ENCODE data around the gene SEZ6. TPM values are rescaled to one million over a fixed set of nuclear protein-coding genes. Genes with fewer than 3 reads are reported as not detected.

Gene SEZ6
- total and polyA plus RNA-seq, 2 of the 4 experiments (the other 2 are of a cell fraction): not detected

DNA sequence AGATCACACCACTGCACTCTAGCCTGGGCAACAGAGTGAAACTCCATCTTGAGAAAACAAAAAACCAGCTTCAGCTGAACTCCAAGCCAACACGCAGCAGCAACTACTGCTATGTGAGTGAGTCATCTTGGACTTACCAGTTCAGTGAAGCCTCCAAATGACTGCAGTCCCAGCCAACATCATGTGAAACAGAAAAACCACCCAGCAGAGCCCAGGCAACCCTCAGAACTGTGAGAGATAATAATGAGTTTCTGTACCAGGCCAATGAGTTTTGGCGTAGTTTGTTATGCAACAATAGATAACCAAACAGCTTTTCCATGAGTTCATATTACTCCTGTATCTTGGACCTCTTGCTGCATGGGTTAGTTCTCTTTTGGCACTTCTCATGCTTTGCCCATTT is 77.8 kb downstream of the SEZ6 start:
- no peak overlapping the region for H2BK120ac ChIP-seq (ENCODE audit: low read depth, low read length)
- in situ Hi-C loops (cut with MboI; ENCODE audit: low sequenced_read_pairs) (no loop called here), intact Hi-C loops (cut with micrococcal nuclease) (no loop called here), dilution Hi-C loops (cut with HindIII; ENCODE audit: low sequenced_read_pairs, unreplicated experiment) (no loop called here)
- CTCF ChIA-PET: interaction anchor here (1.4 kb wide), 1 partner anchor 201 kb away, joined by 3 read pairs; no protein-coding TSS in a partner anchor
- TF ChIP-seq CHD1 (IDR thresholded peaks at IDR 0.05; ENCODE audit: low read depth, low read length) (no peak), MAZ (IDR thresholded peaks at IDR 0.05; ENCODE audit: borderline replicate concordance, low read depth, low read length) (no peak), RFX5 (IDR thresholded peaks at IDR 0.05; ENCODE audit: low read depth, low read length) (no peak), MAFK (IDR thresholded peaks at IDR 0.05; ENCODE audit: low read depth, low read length) (no peak), FOS (IDR thresholded peaks at IDR 0.05; ENCODE audit: low read depth, low read length) (no peak), RCOR1 (IDR thresholded peaks at IDR 0.05; ENCODE audit: insufficient replicate concordance, low read length) (no peak), CEBPB (IDR thresholded peaks at IDR 0.05; ENCODE audit: low read depth, low read length) (no peak), SMC3 (IDR thresholded peaks at IDR 0.05; ENCODE audit: low read depth, low read length) (no peak)
- TF ChIP-seq, protein P1, sequence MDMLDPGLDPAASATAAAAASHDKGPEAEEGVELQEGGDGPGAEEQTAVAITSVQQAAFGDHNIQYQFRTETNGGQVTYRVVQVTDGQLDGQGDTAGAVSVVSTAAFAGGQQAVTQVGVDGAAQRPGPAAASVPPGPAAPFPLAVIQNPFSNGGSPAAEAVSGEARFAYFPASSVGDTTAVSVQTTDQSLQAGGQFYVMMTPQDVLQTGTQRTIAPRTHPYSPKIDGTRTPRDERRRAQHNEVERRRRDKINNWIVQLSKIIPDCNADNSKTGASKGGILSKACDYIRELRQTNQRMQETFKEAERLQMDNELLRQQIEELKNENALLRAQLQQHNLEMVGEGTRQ (IDR thresholded peaks at IDR 0.05; ENCODE audit: low read depth, low read length): no peak
- TF ChIP-seq, protein P2, sequence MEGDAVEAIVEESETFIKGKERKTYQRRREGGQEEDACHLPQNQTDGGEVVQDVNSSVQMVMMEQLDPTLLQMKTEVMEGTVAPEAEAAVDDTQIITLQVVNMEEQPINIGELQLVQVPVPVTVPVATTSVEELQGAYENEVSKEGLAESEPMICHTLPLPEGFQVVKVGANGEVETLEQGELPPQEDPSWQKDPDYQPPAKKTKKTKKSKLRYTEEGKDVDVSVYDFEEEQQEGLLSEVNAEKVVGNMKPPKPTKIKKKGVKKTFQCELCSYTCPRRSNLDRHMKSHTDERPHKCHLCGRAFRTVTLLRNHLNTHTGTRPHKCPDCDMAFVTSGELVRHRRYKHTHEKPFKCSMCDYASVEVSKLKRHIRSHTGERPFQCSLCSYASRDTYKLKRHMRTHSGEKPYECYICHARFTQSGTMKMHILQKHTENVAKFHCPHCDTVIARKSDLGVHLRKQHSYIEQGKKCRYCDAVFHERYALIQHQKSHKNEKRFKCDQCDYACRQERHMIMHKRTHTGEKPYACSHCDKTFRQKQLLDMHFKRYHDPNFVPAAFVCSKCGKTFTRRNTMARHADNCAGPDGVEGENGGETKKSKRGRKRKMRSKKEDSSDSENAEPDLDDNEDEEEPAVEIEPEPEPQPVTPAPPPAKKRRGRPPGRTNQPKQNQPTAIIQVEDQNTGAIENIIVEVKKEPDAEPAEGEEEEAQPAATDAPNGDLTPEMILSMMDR (conservative IDR thresholded peaks at IDR 0.05; ENCODE audit: low read depth, low read length): no peak
- TF ChIP-seq, protein P3, sequence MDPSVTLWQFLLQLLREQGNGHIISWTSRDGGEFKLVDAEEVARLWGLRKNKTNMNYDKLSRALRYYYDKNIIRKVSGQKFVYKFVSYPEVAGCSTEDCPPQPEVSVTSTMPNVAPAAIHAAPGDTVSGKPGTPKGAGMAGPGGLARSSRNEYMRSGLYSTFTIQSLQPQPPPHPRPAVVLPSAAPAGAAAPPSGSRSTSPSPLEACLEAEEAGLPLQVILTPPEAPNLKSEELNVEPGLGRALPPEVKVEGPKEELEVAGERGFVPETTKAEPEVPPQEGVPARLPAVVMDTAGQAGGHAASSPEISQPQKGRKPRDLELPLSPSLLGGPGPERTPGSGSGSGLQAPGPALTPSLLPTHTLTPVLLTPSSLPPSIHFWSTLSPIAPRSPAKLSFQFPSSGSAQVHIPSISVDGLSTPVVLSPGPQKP (IDR thresholded peaks at IDR 0.05; ENCODE audit: borderline replicate concordance, low read depth, low read length): no peak
- H3K14ac ChIP-seq (replicated peaks; ENCODE audit: low read depth, low read length): no peak overlapping the region
- H2AK9ac ChIP-seq (replicated peaks; ENCODE audit: low read depth, low read length, poor library complexity): no peak overlapping the region
- no peak overlapping the region for H3K23ac ChIP-seq (ENCODE audit: low read depth, low read length)
- no peak for ATAC-seq (ENCODE audit: low read depth)
- no peak overlapping the region for H3K18ac ChIP-seq (ENCODE audit: low read depth, low read length)
- POLR2A ChIA-PET (ENCODE audit: unreplicated experiment): no interaction called here
- H4K5ac ChIP-seq (ENCODE audit: low read depth, low read length): no peak overlapping the region
- H2BK20ac ChIP-seq (ENCODE audit: low read depth, low read length): no peak overlapping the region; the same call in 1 of the 2 replicates
- H3K56ac ChIP-seq (ENCODE audit: extremely low read depth, insufficient read depth, low read length): no peak overlapping the region
- H4K8ac ChIP-seq (ENCODE audit: low read depth in 2 of 2, low read length in 2 of 2): no peak overlapping the region
- H3K4me3 ChIP-seq (ENCODE audit: insufficient read depth, low read depth, low read length): no peak overlapping the region
- H2BK5ac ChIP-seq (ENCODE audit: low read depth, low read length, poor library complexity, severe bottlenecking): no peak overlapping the region
- H3K4ac ChIP-seq (ENCODE audit: low read depth, low read length): no peak overlapping the region
- 100% methylated on average over 1 of the region's 2 CpGs; no CpG with 5 or more reads in 1 of the 2 experiments for WGBS, 2 experiments (ENCODE audit: extremely low coverage in 2 of 2, insufficient read length in 1 of 2)
- no peak overlapping the region for H4K91ac ChIP-seq (ENCODE audit: insufficient read depth, low read depth, low read length)
- peaks cover 47 to 92% of the 10 kb centered on the region in 2 experiments for H3K79me1 ChIP-seq (ENCODE audit: low read depth in 1 of 2, low read length in 2 of 2)
- no TSS peak for BruUV-seq (replicated peaks)
- H3K4me2 ChIP-seq (ENCODE audit: low read depth, low read length): no peak overlapping the region
- H2BK15ac ChIP-seq (ENCODE audit: low read depth, low read length): no peak overlapping the region
- H3K36me3 ChIP-seq (ENCODE audit: control insufficient read depth, insufficient read depth, low read length): peaks cover 15% of the 10 kb centered on the region
- H3K9ac ChIP-seq (ENCODE audit: low read depth, low read length): no peak overlapping the region
- no peaks in the 10 kb centered on the region for H3K27me3 ChIP-seq (ENCODE audit: control insufficient read depth, insufficient read depth, low read length)
- DNase-seq: peak; percentile 48
- H3K9me1 ChIP-seq (ENCODE audit: insufficient read depth, low read length): peaks cover 27% of the 10 kb centered on the region
- H3K27ac ChIP-seq (ENCODE audit: insufficient read depth, low read length): no peak overlapping the region
- H4K20me1 ChIP-seq (ENCODE audit: insufficient read depth, low read length): peaks cover 89% of the 10 kb centered on the region
- H2AFZ ChIP-seq (replicated peaks; ENCODE audit: low read length, poor library complexity): no peak overlapping the region
- peaks cover 8% of the 10 kb centered on the region for H3K9me3 ChIP-seq (ENCODE audit: control insufficient read depth, insufficient read depth, low read length)
- peaks cover 14% of the 10 kb centered on the region for H3K4me1 ChIP-seq (ENCODE audit: control insufficient read depth, insufficient read depth, low read length)
- H2AK5ac ChIP-seq (ENCODE audit: low read depth, low read length): no peak overlapping the region
